RWPE1 (cell line): ENCODE measurements around the gene OGDH.
A peak's percentile ranks its signal among the peaks of the same experiment; 100 is the strongest.
"Not testable (repeated sequence)": the region's sequence is repeated elsewhere in the genome, so short reads cannot be mapped to it uniquely, and the experiment has no call there.

Experiments
- CTCF ChIA-PET: fragments of 350-600 bp; sonication (Branson Sonifier 250); formaldehyde crosslinking; extraction: SDS; loops from one replicate; lab custom pipeline; 2021; lab: Yijun Ruan, JAX
- POLR2A ChIA-PET: fragments of 400-600 bp; formaldehyde crosslinking; extraction: SDS; loops from one replicate; lab custom pipeline; 2020; ENCODE audit warnings: antibody characterized with exemption; ENCODE audit not compliant: low non-redundant PET; lab: Yijun Ruan, JAX
- DNase-seq: peaks from one replicate; pipeline ENCODE4 v3.0.0; 2012; ENCODE audit warnings: low spot score
- H3K27ac ChIP-seq: fragments of 450-650 bp; 2 replicates; pipeline ENCODE4 v1.5.1; 2017
- TF ChIP-seq, protein P1 (sequence below): fragments of 450-650 bp; conservative IDR thresholded peaks from 2 replicates; pipeline ENCODE4 v1.5.1; 2017; ENCODE audit warnings: low read depth, mild to moderate bottlenecking

OGDH gene

DNA sequence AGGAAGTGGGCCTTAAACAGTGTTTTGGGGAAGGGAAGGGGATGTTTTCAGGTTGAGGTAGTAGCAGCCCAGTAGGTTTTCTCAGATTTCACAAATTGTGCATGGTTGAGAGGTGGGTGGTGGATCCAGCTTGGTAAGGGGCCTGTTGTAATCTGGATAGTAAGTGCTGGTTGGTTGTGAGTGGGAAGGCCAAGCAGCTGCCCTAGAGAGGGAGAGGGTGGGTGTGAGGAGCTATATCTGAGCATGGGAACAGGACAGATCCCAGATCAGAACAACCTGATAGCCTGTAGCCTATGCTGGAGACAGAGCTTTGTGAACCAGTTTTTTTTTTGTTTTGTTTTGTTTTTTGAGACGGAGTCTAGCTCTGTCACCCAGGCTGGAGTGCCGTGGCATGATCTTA lies 88.3 kb downstream of the OGDH start:
- POLR2A ChIA-PET = no interaction called here
- no peak overlapping the region for H3K27ac ChIP-seq
- DNase-seq = no peak
- CTCF ChIA-PET = no interaction called here
- TF ChIP-seq, protein P1, sequence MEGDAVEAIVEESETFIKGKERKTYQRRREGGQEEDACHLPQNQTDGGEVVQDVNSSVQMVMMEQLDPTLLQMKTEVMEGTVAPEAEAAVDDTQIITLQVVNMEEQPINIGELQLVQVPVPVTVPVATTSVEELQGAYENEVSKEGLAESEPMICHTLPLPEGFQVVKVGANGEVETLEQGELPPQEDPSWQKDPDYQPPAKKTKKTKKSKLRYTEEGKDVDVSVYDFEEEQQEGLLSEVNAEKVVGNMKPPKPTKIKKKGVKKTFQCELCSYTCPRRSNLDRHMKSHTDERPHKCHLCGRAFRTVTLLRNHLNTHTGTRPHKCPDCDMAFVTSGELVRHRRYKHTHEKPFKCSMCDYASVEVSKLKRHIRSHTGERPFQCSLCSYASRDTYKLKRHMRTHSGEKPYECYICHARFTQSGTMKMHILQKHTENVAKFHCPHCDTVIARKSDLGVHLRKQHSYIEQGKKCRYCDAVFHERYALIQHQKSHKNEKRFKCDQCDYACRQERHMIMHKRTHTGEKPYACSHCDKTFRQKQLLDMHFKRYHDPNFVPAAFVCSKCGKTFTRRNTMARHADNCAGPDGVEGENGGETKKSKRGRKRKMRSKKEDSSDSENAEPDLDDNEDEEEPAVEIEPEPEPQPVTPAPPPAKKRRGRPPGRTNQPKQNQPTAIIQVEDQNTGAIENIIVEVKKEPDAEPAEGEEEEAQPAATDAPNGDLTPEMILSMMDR = no peak

DNA sequence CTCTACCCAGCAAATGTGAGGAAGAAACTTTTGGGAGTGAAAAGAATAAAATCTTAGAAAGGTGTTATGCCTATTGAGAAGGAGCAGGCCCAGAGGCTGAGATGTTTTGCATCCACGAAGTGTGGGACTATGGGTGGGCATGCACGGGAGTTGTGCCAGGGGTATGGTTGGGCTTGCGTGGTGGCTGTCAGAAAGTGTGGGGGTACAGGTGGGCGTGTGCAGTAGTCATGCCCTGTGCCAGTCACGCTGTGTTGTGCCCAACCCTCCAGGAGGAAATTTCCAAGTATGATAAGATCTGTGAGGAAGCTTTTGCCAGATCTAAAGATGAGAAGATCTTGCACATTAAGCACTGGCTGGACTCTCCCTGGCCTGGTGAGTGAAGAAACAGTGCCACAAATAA lies 89.3 kb downstream of the OGDH start:
- H3K27ac ChIP-seq = no peak overlapping the region
- CTCF ChIA-PET = no interaction called here
- POLR2A ChIA-PET = no interaction called here
- TF ChIP-seq, protein P1 = no peak
- DNase-seq = no peak

DNA sequence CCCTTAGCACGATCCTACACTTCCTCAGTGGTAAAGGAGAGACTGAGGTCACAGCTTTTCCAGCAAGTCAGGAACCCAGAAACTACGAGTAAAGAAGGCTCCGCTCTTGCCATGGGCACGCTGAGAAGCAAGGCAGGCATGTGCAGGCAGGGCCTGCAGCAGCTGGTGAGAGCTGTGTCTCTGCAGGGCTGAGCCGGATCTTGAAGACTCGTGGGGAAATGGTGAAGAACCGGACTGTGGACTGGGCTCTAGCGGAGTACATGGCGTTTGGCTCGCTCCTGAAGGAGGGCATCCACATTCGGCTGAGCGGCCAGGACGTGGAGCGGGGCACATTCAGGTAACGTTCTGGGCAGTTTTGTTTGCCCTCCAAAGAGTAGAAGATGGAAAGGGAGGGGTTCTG lies 90.3 kb downstream of the OGDH start:
- ChIA-PET CTCF (interaction anchor here (0.5 kb wide), 1 partner anchor 514 kb away, joined by 3 read pairs; no protein-coding TSS in a partner anchor), POLR2A (no interaction called here)
- DNase-seq = no peak
- H3K27ac ChIP-seq = 0 out of 2 replicates have a peak overlapping the region, but pooled peaks have one; percentile 8
- TF ChIP-seq, protein P1 = no peak

DNA sequence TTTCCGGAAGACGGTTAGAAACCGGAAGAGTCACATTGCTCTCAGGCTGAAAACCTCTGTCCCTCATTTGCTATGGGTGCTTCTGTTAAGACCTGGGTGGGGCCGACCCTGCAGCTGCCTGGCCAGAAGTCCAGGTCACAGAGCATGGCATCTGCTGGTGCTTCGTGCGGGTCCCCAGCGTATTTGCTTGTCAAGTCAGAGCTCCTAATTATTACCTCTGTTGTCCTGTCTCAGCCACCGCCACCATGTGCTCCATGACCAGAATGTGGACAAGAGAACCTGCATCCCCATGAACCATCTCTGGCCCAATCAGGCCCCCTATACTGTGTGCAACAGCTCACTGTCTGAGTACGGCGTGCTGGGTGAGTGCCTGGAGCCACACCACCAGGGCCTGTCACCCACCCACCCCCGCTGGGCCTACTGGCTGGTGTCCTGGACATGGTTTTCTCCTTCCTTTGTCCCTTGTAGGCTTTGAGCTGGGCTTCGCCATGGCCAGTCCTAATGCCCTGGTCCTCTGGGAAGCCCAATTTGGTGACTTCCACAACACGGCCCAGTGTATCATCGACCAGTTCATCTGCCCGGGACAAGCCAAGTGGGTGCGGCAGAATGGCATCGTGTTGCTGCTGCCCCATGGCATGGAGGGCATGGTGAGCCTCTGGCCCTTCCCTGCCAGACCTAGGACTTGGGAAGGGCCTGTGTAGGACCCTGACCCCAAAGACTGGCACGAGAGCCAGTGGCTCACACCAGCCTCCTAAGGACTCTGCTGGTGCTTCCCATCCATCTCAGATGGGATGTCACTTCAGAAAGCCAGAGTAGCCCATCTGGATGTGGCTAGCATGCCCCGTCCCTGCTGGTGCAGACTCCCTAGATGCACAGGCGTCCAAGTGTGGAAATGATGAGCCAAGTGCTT lies 91.0 kb downstream of the OGDH start:
- CTCF ChIA-PET = interaction anchor here (0.5 to 0.6 kb wide), 2 partner anchors 368 to 515 kb away, joined by 3 to 4 read pairs; no protein-coding TSS in a partner anchor
- TF ChIP-seq, protein P1 = no peak
- POLR2A ChIA-PET = no interaction called here
- no peak for DNase-seq
- peak overlapping the region; percentile 8; the same call in 1 of the 2 replicates for H3K27ac ChIP-seq

DNA sequence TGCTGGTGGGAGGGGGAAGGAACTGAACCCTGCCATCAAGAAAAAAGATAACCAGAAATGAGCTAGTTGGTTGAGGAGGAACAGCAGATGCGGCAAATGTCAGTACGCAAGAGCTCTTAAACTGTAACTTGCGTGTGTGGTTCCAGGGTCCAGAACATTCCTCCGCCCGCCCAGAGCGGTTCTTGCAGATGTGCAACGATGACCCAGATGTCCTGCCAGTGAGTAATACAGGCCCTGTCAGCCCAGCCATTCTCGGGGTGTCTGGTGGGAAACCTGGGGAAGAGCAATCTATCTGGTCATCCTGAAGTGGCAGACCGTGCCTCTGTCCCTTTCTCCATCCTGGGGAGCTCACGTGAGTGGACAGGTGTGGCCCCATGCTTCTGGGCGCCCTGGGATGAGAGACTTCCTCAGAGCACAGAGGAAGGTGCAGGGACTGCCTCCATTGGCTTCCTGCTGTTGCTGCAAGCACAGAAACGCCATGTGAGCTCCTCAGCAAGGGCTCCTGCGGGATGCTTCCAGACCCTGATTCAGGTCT lies 91.7 kb downstream of the OGDH start:
- no peak overlapping the region for H3K27ac ChIP-seq
- CTCF ChIA-PET = interaction anchor here (0.6 kb wide), 1 partner anchor 368 kb away, joined by 4 read pairs; no protein-coding TSS in a partner anchor
- no peak for DNase-seq
- POLR2A ChIA-PET = no interaction called here
- TF ChIP-seq, protein P1 = no peak

DNA sequence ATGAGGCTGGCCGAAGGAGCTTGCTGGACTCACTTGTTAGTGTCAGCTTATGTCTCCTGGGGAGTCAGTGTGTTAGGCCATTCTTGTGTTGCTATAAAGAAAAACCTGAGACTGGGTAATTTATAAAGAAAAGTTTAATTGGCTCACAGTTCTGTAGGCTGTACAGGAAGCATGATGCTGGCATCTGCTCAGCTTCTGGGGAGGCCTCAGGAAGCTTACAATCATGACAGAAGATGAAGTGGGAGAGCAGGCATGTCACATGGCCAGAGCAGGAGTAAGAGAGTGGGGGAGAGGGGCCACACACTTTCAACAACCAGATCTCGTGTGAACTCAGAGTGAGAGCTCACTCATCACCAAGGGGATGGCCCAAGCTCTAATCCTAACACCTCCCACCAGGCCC lies 93.2 kb downstream of the OGDH start:
- H3K27ac ChIP-seq = peak overlapping the region; percentile 55; the same call in 1 of the 2 replicates
- CTCF ChIA-PET, POLR2A ChIA-PET, DNase-seq: not testable (repeated sequence)

DNA sequence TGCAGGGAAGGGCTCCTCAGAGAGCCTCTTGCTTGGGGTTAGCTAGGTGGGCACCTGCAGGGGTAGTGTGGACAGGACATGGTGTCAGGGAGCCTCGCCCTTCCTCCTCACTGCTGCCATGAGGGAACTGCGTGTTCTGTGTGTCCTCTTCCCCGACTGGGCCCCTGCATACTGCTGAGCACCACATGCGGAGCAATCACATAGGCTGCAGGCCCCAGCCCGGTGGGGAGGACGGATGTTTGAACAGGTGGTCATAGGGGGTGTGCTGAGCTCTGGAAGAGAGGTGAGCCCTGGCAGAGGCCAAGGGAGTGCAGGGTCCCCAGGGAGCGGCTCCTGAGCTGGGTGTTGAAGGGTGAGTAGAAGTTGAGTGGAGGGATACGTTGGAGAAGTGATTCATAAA lies 93.9 kb downstream of the OGDH start:
- POLR2A ChIA-PET = no interaction called here
- CTCF ChIA-PET = no interaction called here
- DNase-seq = no peak
- peak overlapping the region; percentile 55 for H3K27ac ChIP-seq
- TF ChIP-seq, protein P1 = no peak

DNA sequence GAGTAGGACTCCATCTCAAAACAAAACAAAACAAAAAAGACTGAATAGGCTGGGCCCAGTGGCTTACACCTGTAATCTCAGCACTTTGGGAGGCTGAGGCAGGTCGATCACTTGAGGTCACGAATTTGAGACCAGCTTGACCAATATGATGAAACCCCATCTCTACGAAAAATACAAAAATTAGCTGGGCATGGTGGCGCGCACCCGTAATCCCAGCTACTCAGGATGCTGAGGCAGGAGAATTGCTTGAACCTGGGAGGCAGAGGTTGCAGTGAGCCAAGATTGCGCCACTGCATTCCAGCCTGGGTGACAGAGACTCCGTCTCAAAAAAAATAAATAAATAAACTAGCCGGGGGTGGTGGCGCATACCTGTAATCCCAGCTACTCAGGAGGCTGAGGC lies 97.0 kb downstream of the OGDH start:
- CTCF ChIA-PET = interaction anchor here (0.6 kb wide), 1 partner anchor 173 kb away, joined by 4 read pairs; no protein-coding TSS in a partner anchor
- H3K27ac ChIP-seq = 0 out of 2 replicates have a peak overlapping the region, but pooled peaks have one; percentile 7
- DNase-seq, POLR2A ChIA-PET: not testable (repeated sequence)
